OCI-LY3 (cell line): ENCODE data around the gene NFIA.

ENCODE experiments used
- EZH2phosphoT487 ChIP-seq: fragments of 200-600 bp; shearing (Covaris generic); IDR thresholded peaks from 2 replicates; pipeline ENCODE4 v1.6.1; 2018; ENCODE audit warnings: antibody characterized with exemption, mixed run types, low read depth
- TF ChIP-seq, protein P1 (sequence below): fragments of 200-600, 300-600 bp; sonication (generic); IDR thresholded peaks from 2 replicates; pipeline ENCODE4 v1.5.1; 2014; ENCODE audit warnings: antibody characterized with exemption, low read length, low read depth

DNA sequence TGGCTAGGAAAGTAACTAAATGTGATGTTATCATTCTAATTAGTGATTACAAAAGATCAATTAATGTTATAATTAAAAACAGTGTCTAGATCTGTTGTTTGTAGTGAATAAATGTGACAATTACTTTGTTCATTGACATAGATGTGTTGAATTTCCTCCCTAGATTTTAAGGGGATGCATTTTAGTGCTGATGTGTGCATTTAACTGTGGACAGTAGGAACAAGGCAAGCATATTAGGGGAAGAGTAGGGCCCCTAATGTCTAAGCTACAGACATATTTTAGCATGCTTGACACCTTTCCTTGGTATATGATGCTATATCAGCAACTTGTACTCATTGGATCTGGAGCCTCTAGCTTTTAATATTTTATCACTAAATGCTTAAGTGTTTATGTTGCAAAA, 48.9 kb downstream of the NFIA start:
- TF ChIP-seq, protein P1, sequence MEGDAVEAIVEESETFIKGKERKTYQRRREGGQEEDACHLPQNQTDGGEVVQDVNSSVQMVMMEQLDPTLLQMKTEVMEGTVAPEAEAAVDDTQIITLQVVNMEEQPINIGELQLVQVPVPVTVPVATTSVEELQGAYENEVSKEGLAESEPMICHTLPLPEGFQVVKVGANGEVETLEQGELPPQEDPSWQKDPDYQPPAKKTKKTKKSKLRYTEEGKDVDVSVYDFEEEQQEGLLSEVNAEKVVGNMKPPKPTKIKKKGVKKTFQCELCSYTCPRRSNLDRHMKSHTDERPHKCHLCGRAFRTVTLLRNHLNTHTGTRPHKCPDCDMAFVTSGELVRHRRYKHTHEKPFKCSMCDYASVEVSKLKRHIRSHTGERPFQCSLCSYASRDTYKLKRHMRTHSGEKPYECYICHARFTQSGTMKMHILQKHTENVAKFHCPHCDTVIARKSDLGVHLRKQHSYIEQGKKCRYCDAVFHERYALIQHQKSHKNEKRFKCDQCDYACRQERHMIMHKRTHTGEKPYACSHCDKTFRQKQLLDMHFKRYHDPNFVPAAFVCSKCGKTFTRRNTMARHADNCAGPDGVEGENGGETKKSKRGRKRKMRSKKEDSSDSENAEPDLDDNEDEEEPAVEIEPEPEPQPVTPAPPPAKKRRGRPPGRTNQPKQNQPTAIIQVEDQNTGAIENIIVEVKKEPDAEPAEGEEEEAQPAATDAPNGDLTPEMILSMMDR: no peak
- TF ChIP-seq EZH2phosphoT487: no peak
